Measurements from ENCODE around the gene RNF166. TPM values are rescaled to one million over a fixed set of nuclear protein-coding genes. Genes with fewer than 3 reads are reported as not detected.

The RNF166 gene
- total RNA-seq, 1 donor: 14.5 TPM

DNA sequence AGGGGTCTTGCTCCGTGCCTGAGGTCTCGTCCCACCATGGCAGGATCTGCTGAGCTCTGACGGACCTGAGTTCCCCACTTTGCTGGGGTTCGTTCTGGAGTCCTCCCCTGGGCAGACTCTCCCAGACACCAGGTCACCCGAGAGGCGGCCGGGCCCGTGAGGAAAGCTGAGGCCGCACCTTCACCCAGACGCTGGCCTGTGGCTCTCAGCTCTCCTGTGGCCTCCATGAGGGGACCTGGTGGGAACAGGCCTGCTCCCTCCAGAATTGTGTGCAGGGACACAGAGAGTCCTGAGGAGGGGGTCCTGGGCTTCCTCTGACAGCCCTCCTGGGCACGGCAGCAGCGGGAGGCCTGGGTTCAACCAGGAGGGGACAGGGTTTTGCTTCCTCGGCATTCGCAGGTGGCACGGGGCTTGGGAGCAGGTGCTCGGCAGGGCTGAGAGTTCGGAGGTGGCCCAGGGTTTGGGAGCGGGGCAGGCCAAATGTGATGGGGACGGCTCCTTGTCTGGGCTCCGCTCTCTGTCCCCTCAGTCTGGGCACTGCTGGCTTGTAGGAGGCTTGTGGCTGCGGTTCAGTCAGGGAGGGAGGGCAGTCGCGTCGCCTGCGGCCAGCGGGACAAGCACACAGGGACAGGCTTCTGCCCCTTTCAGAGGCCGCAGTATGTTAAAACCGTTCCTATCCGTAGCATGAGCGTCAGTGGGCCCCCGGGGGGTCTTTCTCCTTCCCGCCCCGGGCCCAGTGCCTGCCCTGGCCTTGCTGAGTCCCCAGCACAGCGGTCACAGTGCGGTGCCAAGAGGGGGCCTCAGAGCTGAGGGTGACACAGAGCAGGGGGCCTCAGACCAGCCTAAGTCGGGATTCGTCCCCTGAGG lies 11.8 kb downstream of the RNF166 start:
- TF ChIP-seq, protein P1, sequence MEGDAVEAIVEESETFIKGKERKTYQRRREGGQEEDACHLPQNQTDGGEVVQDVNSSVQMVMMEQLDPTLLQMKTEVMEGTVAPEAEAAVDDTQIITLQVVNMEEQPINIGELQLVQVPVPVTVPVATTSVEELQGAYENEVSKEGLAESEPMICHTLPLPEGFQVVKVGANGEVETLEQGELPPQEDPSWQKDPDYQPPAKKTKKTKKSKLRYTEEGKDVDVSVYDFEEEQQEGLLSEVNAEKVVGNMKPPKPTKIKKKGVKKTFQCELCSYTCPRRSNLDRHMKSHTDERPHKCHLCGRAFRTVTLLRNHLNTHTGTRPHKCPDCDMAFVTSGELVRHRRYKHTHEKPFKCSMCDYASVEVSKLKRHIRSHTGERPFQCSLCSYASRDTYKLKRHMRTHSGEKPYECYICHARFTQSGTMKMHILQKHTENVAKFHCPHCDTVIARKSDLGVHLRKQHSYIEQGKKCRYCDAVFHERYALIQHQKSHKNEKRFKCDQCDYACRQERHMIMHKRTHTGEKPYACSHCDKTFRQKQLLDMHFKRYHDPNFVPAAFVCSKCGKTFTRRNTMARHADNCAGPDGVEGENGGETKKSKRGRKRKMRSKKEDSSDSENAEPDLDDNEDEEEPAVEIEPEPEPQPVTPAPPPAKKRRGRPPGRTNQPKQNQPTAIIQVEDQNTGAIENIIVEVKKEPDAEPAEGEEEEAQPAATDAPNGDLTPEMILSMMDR (IDR thresholded peaks at IDR 0.05; ENCODE audit: extremely low read depth, low read depth, low read length): no peak
- Histone ChIP-seq H3K4me1 (ENCODE audit: insufficient read depth, low read length) (no peaks in the 10 kb centered on the region), H3K36me3 (ENCODE audit: insufficient read depth, low read length) (peaks cover 14% of the 10 kb centered on the region), H3K4me2 (ENCODE audit: insufficient read depth, low read length) (no peak overlapping the region), H3K27me3 (ENCODE audit: insufficient read depth, low read length) (peaks cover 6% of the 10 kb centered on the region), H3K79me2 (ENCODE audit: insufficient read depth, low read length) (no peaks in the 10 kb centered on the region), H3K27ac (ENCODE audit: low read depth, low read length) (no peak overlapping the region), H3K4me3 (ENCODE audit: insufficient read depth, low read length) (no peak overlapping the region), H2AFZ (ENCODE audit: low read length) (no peak overlapping the region), H3K9me3 (ENCODE audit: low read depth, low read length) (no peaks in the 10 kb centered on the region), H4K20me1 (ENCODE audit: insufficient read depth, low read length) (no peaks in the 10 kb centered on the region)
- DNase-seq (ENCODE audit: insufficient read length, low spot score, missing footprints): no peak

DNA sequence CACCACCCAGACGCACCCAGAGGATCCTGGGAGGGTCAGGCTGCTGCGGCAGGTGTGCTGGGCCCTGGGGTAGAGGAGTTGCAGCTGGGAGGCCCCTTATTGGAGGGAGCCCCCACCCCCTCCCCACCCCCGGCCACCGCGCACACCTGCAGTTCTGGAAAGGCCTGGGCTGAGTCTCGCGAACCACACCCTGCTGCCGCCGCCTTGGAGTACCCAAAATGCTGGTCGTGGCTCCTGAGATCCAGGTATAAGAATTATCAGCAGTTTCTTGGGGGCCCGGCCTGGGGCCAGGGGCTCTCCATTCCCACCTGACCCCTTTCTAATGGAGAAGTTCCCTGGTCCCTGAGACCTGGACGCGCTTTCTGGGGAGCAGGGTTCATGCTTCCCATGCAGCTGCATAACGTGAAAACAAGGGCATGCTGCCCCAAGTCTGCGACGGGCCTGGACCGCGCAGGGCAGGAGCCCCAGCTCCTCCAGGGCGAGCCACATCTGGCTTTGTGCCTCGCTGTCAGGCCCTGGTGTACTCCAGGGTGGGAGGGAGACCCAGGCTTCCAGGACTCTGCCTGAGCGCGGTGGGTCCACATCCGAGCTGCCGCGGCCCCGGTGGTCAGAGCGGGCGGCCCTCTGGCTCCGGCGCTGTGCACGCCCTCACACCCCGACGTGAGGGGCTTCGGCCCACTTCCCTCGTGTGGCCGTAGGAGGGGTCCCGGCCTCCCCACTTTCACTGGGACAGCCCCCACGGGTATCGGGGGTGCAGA lies 12.6 kb downstream of the RNF166 start:
- Histone ChIP-seq H3K4me3 (ENCODE audit: insufficient read depth, low read length) (no peak overlapping the region), H3K9me3 (ENCODE audit: low read depth, low read length) (no peaks in the 10 kb centered on the region), H2AFZ (ENCODE audit: low read length) (no peak overlapping the region), H3K27me3 (ENCODE audit: insufficient read depth, low read length) (peaks cover 9% of the 10 kb centered on the region), H3K4me1 (ENCODE audit: insufficient read depth, low read length) (no peaks in the 10 kb centered on the region), H3K36me3 (ENCODE audit: insufficient read depth, low read length) (peaks cover 11% of the 10 kb centered on the region), H3K79me2 (ENCODE audit: insufficient read depth, low read length) (no peaks in the 10 kb centered on the region), H4K20me1 (ENCODE audit: insufficient read depth, low read length) (no peaks in the 10 kb centered on the region), H3K27ac (ENCODE audit: low read depth, low read length) (no peak overlapping the region), H3K4me2 (ENCODE audit: insufficient read depth, low read length) (no peak overlapping the region)
- TF ChIP-seq, protein P1 (IDR thresholded peaks at IDR 0.05; ENCODE audit: extremely low read depth, low read depth, low read length): no peak
- no peak for DNase-seq (ENCODE audit: insufficient read length, low spot score, missing footprints)

DNA sequence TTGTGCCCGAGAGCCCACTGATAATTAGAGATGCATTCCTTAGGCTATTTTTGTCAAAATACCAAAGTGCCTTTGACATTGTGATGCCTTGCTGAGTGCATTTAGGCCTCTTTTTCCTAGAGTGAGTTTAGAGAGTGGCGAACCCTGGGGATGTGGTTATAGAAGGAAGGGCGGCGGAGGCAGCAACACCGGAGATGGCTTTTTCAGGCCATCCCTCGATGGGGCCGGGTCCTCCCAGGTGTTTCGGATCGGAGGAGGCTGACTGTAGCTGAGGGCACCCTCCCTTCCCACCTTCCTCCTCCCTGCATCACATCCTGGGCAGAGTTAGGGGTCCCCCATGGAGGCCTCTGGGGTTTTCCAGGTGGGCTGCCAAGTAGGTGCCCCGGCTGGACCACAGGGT lies 13.3 kb downstream of the RNF166 start:
- no peak overlapping the region for H3K4me2 ChIP-seq (ENCODE audit: insufficient read depth, low read length)
- no peaks in the 10 kb centered on the region for H3K9me3 ChIP-seq (ENCODE audit: low read depth, low read length)
- H3K4me3 ChIP-seq (ENCODE audit: insufficient read depth, low read length): no peak overlapping the region
- no peak overlapping the region for H2AFZ ChIP-seq (ENCODE audit: low read length)
- H4K20me1 ChIP-seq (ENCODE audit: insufficient read depth, low read length): no peaks in the 10 kb centered on the region
- no peaks in the 10 kb centered on the region for H3K4me1 ChIP-seq (ENCODE audit: insufficient read depth, low read length)
- no peak overlapping the region for H3K27ac ChIP-seq (ENCODE audit: low read depth, low read length)
- no peaks in the 10 kb centered on the region for H3K79me2 ChIP-seq (ENCODE audit: insufficient read depth, low read length)
- DNase-seq (ENCODE audit: insufficient read length, low spot score, missing footprints): no peak
- TF ChIP-seq, protein P1 (IDR thresholded peaks at IDR 0.05; ENCODE audit: extremely low read depth, low read depth, low read length): no peak
- peaks cover 8% of the 10 kb centered on the region for H3K36me3 ChIP-seq (ENCODE audit: insufficient read depth, low read length)
- H3K27me3 ChIP-seq (ENCODE audit: insufficient read depth, low read length): peaks cover 10% of the 10 kb centered on the region
